Epithelial cell of proximal tubule (primary cell): Measurements from ENCODE around the gene ITPK1. TPM values are rescaled to one million over a fixed set of nuclear protein-coding genes. Genes with fewer than 3 reads are reported as not detected.

ENCODE experiments used
- DNase-seq: peaks from one replicate; pipeline ENCODE4 v3.0.0-alpha.2; 2011; ENCODE audit warnings: low read depth
- H3K4me3 ChIP-seq: 2 replicates; pipeline ENCODE4 v1.5.1; 2011; ENCODE audit warnings: low read depth, mild to moderate bottlenecking, low read length
- total RNA-seq: library from RNA; depleted of rRNA; stranded (reverse); fragments of >200 nt; gene quantifications from 2 replicates; pipeline ENCODE4 v1.2.3, GENCODE V29; 2015
- TF ChIP-seq, protein P1 (sequence below): conservative IDR thresholded peaks from 2 replicates; pipeline ENCODE4 v1.5.1; 2012; ENCODE audit warnings: low read depth, mild to moderate bottlenecking, low read length

ITPK1 gene
- total RNA-seq, 1 donor from 2014 or later, result 22.7 TPM

DNA sequence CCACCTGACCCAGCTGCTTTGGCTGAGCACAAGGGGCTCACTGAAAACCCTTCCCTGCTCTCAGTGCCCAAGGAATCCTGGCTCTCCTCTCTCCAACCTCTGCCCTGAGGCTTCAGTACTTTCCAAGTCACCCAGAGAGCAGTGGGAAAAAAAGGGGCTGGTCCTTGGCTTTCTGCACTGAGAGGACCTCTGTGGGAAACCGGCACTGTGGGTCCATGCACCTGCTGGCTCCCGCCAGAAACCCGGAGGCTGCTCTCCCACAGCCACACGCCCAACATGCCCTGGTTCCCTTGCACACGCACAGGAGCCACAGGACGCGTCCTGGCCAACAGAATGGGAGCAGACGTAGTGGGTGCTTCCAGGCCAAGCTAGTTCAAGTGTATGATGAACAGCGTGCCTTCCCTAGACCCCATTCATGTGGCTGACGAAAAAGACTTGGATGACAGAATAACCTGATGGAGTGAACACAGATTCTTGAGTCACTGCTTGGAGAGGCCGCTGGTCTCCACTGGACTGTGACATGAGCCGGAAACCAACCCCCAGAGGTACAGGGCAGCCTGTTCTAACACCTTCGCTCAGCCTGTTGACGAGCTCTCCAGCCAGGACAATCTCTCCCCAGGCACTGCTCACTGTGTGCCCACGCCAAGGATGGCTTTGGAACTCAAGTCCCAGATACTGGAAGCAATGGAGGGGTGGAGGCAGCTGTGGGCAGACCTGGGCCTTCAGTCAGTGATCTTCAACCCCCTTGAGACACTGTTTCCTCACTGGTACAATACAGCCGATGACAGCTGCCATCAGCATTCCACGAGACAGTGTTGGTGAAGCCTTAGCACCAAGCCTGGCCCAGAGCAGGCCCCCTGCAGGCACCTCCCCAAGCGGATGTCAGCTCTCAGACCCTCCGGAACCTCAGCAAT, 87.7 kb downstream of the ITPK1 start:
- TF ChIP-seq, protein P1, sequence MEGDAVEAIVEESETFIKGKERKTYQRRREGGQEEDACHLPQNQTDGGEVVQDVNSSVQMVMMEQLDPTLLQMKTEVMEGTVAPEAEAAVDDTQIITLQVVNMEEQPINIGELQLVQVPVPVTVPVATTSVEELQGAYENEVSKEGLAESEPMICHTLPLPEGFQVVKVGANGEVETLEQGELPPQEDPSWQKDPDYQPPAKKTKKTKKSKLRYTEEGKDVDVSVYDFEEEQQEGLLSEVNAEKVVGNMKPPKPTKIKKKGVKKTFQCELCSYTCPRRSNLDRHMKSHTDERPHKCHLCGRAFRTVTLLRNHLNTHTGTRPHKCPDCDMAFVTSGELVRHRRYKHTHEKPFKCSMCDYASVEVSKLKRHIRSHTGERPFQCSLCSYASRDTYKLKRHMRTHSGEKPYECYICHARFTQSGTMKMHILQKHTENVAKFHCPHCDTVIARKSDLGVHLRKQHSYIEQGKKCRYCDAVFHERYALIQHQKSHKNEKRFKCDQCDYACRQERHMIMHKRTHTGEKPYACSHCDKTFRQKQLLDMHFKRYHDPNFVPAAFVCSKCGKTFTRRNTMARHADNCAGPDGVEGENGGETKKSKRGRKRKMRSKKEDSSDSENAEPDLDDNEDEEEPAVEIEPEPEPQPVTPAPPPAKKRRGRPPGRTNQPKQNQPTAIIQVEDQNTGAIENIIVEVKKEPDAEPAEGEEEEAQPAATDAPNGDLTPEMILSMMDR, result no peak
- H3K4me3 ChIP-seq, result peak overlapping the region; percentile 21
- DNase-seq, result peak; percentile 69

DNA sequence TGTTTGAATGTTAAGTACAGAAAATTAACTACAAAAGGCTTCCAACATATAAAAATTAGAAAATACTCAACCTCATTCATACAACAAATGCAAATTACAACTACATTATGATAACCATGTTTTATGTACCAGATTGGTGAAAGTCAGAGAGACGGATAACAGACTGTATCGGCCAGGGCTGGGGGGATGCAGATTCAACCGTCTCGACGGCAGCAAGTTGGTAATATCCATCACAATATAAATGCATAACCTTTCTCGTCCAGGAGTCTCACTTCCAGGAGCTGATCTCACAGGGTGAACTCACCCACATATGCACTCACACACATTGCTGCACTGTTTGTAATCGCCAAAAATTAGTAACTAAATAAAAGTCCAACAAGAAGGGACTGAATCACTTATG, 89.4 kb downstream of the ITPK1 start:
- TF ChIP-seq, protein P1, result no peak
- no peak overlapping the region for H3K4me3 ChIP-seq
- no peak for DNase-seq

DNA sequence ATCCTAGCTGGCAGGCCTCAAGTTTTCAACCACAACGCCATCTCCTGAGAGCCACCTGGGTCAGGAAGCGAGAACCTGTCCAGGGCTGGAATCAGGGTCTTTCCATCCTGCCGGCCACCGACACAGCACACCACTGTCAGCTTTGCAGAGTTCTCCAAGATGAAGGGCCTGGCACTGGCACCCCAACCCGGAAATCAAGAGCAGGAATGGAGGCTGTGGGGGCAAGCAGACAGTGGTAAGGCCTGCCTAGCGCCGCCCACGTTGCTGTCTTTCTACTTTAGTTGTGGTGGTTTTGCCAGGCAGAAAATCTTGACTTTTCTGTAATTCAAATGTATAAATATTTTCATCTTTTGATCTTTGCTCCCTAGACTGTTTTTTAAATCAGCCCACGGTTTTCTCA, 90.7 kb downstream of the ITPK1 start:
- H3K4me3 ChIP-seq, result no peak overlapping the region
- no peak for DNase-seq
- TF ChIP-seq, protein P1, result no peak

DNA sequence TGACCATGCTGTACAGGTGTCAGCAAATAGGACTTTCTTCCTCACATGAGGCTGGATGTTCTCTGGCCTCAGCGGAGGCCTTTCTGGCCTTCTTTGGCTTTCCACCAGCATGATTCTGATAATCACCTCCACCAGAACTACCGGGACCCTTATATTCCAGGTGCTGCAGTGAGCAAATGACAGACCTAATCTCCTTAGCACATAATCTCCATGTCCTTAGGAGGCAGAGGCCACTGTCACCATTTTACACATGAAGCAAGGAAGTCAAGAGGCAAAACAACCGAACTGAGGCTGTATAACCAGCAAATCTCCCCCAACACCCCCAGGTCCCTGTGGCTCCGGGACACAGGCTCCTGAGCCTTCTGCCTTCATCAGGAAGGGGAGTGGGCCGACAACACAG, 91.2 kb downstream of the ITPK1 start:
- TF ChIP-seq, protein P1, result no peak
- no peak overlapping the region for H3K4me3 ChIP-seq
- DNase-seq, result no peak

DNA sequence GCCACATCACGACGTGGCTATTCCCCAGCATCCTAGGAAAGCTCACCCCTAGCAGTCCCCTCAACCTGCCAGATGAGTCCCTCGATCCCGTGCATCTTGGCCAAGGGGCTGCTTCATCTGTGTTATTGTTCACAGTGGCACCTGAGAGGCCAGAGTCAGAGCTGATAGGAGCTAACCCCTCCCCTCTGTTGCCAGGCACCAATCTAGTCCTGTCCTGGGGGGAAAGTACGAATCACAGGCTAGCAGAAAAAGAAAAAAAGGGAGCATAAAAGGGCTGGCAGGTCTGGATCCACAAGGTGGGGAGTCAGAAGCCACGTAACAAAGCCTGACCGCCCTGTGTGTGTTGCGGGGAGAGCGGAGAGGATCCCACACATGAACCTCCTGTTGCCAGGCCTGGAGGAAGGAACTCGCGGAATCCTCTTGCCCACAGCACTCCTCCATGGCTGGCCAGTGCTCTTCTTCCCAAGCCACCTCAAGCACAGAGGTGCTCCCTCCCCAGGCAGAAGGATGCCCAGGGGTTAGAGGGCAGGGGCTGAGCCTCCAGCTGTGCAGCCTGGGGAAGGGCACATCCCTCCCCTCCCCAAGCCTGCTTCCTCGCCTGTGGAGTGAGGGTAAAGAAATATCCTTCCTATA, 91.8 kb downstream of the ITPK1 start:
- TF ChIP-seq, protein P1, result no peak
- DNase-seq, result no peak
- no peak overlapping the region for H3K4me3 ChIP-seq

DNA sequence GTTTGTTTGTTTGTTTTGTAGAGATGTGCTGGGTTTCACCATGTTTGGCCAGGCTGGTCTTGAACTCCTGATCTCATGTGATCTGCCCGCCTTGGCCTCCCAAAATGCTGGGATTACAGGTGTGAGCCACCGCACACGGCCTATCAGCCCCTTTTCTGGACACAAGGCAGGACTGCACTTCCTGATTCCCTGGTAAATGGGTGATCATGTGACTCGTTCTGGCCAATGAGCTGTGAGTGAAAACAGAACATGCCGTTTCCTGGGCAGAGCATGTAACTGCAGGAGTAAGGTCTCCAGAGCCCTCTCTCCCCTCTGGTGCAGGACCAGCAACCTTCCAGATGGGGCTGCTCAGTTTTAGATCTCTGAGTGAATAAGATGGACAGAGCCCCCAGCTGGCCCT, 92.7 kb downstream of the ITPK1 start:
- TF ChIP-seq, protein P1, result no peak
- no peak overlapping the region for H3K4me3 ChIP-seq
- DNase-seq, result no peak
